AG04449 (cell line): ENCODE measurements around the gene FOSL2.
"Not testable (repeated sequence)": the region's sequence is repeated elsewhere in the genome, so short reads cannot be mapped to it uniquely, and the experiment has no call there.

ENCODE experiments used
- CTCF ChIA-PET: fragments of 350-600 bp; formaldehyde crosslinking; extraction: SDS; loops from one replicate; lab custom pipeline; 2021; ENCODE audit warnings: antibody characterized with exemption; lab: Yijun Ruan, JAX
- POLR2A ChIA-PET: fragments of 400-600, 350-600 bp; formaldehyde crosslinking; extraction: SDS; loops from one replicate; lab custom pipeline; 2020; ENCODE audit warnings: antibody characterized with exemption, inconsistent platforms; lab: Yijun Ruan, JAX
- DNase-seq: peaks from one replicate; pipeline ENCODE4 v3.0.0-alpha.2; 2010; ENCODE audit warnings: low read depth, low spot score
- H3K4me3 ChIP-seq: 2 replicates; pipeline ENCODE4 v1.5.1; 2011; ENCODE audit warnings: low read depth, mild to moderate bottlenecking, control low read depth, low read length
- TF ChIP-seq, protein P1 (sequence below): IDR thresholded peaks from one replicate; pipeline ENCODE4 v1.5.1; 2011; ENCODE audit warnings: mild to moderate bottlenecking, moderate library complexity, low read length, control low read depth, inconsistent platforms; ENCODE audit not compliant: insufficient read depth; ENCODE audit errors: missing control alignments

Gene FOSL2

DNA sequence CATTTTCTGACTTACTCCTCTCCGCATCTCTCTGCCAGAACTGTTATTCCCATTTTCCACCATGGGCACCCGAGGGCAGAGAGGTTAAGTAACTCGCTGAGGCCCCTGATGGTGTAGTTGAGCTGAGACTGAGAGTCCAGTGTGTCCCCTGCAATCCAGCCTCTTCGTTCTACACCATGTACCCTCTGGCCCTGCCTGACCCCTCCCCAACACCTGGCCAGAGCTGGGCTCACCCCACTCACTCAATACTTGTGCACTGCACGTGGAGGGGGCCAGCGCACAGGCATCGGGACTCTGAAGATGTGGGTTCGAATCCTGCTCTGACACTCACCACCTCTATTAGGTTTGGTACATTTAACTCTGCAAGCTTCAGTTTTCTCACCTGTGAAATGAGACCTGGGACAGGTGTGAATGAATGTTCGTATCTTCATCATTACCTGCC lies 24.3 kb upstream of the FOSL2 start:
- no peak for DNase-seq
- ChIA-PET POLR2A (interaction anchor here (0.6 kb wide), 1 partner anchor 15 kb away, joined by 3 read pairs; no protein-coding TSS in a partner anchor), CTCF (no interaction called here)
- H3K4me3 ChIP-seq, result no peak overlapping the region
- TF ChIP-seq, protein P1, sequence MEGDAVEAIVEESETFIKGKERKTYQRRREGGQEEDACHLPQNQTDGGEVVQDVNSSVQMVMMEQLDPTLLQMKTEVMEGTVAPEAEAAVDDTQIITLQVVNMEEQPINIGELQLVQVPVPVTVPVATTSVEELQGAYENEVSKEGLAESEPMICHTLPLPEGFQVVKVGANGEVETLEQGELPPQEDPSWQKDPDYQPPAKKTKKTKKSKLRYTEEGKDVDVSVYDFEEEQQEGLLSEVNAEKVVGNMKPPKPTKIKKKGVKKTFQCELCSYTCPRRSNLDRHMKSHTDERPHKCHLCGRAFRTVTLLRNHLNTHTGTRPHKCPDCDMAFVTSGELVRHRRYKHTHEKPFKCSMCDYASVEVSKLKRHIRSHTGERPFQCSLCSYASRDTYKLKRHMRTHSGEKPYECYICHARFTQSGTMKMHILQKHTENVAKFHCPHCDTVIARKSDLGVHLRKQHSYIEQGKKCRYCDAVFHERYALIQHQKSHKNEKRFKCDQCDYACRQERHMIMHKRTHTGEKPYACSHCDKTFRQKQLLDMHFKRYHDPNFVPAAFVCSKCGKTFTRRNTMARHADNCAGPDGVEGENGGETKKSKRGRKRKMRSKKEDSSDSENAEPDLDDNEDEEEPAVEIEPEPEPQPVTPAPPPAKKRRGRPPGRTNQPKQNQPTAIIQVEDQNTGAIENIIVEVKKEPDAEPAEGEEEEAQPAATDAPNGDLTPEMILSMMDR, result no peak

DNA sequence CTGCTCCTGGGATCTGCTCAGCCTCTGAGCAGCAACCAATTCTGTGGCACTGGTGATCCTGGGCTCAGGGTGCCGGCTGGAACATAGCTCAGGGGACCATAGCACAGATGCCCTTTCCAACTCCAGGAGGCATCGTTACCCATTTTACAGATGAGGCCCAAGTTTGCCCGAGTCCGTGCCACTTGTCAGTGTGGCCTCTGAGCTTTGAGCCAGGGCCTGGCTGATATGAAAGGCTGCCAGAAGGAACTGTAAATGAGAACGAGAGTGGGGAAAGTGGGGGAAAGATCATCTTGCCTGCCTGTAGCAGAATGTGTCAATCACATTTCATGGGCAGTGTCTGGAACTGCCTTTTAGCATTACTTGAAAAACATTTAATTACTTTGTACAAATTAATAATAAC lies 23.3 kb upstream of the FOSL2 start:
- DNase-seq, result no peak
- TF ChIP-seq, protein P1, result no peak
- ChIA-PET CTCF (no interaction called here), POLR2A (no interaction called here)
- no peak overlapping the region for H3K4me3 ChIP-seq

DNA sequence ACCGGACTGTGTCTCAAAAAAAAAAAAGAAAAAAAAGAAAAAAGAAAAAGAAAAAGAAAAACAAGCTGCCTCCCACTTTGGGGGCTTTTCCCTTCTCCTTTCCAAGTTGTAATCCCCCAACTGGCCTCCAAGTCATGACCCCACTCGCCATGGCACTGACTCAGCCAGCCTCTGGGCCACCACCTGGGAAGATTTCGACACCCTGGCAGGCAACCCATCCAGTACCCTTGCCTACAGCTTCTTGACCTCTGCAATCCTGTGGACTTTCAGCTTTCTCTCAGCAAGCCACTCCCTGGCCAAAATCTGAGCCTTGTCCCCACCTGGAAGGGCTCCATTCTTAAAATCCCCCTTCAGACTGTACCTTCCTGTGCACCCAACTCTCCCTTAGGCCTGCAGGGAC lies 22.3 kb upstream of the FOSL2 start:
- TF ChIP-seq, protein P1, result no peak
- ChIA-PET CTCF (interaction anchor here (0.7 kb wide), 1 partner anchor 9 kb away, joined by 3 read pairs; no protein-coding TSS in a partner anchor), POLR2A (no interaction called here)
- no peak overlapping the region for H3K4me3 ChIP-seq
- DNase-seq, result no peak

DNA sequence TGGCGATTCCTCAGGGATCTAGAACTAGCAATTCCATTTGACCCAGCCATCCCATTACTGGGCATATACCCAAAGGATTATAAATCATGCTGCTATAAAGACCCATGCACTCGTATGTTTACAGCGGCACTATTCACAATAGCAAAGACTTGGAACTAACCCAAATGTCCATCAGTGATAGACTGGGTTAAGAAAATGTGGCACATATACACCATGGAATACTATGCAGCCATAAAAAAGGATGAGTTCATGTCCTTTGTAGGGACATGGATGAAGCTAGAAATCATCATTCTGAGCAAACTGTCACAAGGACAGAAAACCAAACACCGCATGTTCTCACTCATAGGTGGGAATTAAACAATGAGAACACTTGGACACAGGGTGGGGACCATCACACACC lies 20.9 kb upstream of the FOSL2 start:
- DNase-seq, POLR2A ChIA-PET, H3K4me3 ChIP-seq, CTCF ChIA-PET: not testable (repeated sequence)

DNA sequence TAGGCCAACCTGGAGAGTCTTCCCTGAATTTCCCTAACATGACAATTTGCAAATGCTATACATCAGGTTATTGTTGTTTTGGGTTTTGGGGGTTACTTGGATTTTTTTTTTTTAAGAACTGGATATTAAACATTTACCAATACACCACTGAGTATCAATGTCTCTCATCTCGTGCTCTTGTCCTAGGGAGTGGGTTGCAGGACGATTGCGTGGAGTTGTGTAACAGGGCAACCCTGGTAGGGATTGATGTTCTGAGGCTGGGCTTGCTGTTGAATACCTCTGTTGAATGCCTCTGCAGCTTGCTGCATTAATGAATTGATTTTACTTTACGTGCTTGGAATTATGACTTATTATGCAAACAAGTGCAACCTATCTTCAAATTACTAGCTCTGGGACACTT lies 18.8 kb upstream of the FOSL2 start:
- H3K4me3 ChIP-seq, result no peak overlapping the region
- CTCF ChIA-PET, result no interaction called here
- no peak for DNase-seq
- POLR2A ChIA-PET, result no interaction called here
- TF ChIP-seq, protein P1, result no peak

DNA sequence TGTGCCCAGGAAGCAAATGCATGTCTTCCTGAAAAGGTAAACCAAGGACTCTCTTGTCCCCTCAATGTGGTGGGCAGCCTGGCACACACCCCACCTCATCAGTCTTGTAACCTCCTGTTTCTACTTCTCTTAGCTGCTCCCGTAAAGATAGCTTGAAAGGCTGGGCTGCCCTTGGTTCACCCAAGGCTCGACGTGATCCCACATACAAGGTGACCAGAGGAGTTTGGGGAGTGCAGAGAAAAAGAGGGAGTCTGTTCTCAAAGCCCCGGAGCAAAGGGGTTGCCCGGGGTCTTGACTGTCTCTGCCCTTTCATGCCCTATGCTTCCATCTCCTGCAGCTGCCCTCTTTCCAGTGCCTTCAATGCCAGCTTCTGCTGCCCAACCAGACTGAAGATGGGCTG lies 18.3 kb upstream of the FOSL2 start:
- H3K4me3 ChIP-seq, result no peak overlapping the region
- POLR2A ChIA-PET, result no interaction called here
- DNase-seq, result no peak
- TF ChIP-seq, protein P1, result no peak
- CTCF ChIA-PET, result no interaction called here

DNA sequence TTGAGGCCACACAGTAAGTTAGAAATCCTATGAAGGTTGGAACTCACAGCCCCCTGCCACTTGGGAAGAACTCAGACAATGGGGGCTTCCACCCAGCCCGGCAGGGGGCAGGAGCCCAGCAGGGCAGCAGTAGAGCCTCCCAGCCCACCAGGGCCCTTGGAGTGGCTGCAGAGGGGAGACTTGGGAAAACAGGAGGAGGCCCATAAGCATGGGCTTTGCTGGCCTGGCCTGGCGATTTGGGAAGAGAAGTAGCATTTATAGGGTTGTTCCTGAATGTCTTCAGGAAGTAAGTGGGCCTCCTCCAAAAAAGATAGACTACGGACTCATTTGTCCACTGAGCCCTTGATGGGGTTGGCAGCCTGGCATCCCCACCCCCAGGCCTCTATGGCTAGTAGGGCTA lies 17.4 kb upstream of the FOSL2 start:
- POLR2A ChIA-PET, result no interaction called here

More for the DNA sequence above, 17.4 kb upstream of the FOSL2 start:
- no peak overlapping the region for H3K4me3 ChIP-seq
- TF ChIP-seq, protein P1, result no peak
- CTCF ChIA-PET, result interaction anchor here (0.6 kb wide), 1 partner anchor 305 kb away, joined by 4 read pairs; no protein-coding TSS in a partner anchor
- no peak for DNase-seq
